GM10266 (cell line): ENCODE measurements around the gene ZNF232.
"Not testable (repeated sequence)": the region's sequence is repeated elsewhere in the genome, so short reads cannot be mapped to it uniquely, and the experiment has no call there.

Experiments
- DNase-seq: peaks from one replicate; pipeline ENCODE4 v3.0.0; 2012; ENCODE audit errors: extremely low spot score
- TF ChIP-seq, protein P1 (sequence below): IDR thresholded peaks from 2 replicates; pipeline ENCODE4 v1.5.1; 2012; ENCODE audit warnings: mild to moderate bottlenecking, low read depth; ENCODE audit not compliant: control insufficient read depth, insufficient read depth; ENCODE audit errors: missing control alignments

The ZNF232 gene

DNA sequence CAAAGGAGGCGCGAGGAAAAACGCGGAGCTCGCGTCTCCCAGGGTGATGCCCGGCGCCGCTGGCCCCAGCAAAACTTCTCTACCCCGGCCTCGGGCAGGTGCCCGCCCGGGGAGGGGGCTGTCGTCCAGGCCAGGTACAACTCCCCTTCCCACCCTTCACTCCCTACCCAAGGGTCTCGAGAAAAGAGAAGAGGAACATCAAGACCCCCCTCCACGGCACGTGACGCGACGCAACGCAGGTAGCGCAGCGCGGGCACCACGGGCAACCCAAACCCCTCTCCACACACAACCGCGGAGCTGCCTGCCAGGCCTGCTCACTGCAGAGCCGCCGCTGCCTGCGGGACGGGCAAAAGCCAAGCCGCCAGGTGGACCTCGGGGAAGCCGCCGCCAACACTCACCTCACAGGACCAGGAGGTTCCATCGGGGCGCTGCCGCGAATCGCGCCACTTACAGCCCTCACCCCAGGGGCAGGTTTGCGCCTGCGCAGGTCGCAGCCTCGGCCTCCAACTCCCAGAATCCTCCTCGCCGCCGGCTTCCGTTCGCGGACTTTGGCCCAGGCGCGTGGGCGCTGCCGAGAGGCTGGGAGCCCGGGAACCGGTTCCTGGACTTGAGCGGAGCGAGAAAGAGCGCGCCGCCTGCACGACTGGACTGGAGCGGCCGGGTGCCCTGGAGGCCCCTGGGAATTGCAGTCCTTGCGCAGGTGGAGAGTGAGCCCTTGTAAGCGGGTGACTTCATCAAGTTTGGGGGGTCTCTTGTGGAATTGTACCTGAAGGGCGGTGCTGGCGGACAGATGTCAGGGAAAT lies at the start of gene ZNF232:
TSS of gene ZNF232 (minus strand) at position 477 of the 803 bp plus-strand sequence. CDS start at position 421, 56 bp downstream.
- TF ChIP-seq, protein P1, sequence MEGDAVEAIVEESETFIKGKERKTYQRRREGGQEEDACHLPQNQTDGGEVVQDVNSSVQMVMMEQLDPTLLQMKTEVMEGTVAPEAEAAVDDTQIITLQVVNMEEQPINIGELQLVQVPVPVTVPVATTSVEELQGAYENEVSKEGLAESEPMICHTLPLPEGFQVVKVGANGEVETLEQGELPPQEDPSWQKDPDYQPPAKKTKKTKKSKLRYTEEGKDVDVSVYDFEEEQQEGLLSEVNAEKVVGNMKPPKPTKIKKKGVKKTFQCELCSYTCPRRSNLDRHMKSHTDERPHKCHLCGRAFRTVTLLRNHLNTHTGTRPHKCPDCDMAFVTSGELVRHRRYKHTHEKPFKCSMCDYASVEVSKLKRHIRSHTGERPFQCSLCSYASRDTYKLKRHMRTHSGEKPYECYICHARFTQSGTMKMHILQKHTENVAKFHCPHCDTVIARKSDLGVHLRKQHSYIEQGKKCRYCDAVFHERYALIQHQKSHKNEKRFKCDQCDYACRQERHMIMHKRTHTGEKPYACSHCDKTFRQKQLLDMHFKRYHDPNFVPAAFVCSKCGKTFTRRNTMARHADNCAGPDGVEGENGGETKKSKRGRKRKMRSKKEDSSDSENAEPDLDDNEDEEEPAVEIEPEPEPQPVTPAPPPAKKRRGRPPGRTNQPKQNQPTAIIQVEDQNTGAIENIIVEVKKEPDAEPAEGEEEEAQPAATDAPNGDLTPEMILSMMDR = no peak
- peak; percentile 97 for DNase-seq

DNA sequence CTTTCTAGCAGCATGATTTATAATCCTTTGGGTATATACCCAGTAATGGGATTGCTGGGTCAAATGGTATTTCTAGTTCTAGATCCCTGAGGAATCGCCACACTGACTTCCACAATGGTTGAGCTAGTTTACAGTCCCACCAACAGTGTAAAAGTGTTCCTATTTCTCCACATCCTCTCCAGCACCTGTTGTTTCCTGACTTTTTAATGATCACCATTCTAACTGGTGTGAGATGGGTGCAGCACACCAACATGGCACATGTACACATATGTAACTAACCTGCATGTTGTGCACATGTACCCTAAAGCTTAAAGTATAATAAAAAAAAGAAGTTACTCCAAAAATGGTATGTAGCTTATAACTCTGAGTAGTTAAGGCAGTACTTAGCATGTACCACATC lies 49.0 kb upstream of the ZNF232 start:
- not testable (repeated sequence) for DNase-seq

DNA sequence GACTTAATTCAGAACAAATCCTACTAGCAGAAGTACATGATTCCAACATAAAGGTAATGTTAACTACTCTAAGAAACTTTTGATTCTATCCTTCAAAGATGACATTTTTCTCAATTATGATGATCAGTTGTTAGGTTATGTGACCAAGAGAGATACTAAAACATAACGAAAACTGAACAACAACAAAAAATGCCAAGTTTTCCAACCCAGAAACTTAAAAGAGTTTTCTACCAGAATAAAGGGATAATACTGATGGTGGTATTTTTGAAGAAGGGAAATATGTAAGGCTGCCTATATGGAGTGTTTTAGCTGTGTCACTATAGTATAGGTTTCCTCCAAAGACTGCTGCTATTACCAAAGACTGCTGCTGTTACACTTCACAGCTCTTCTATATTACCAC lies 34.4 kb upstream of the ZNF232 start:
- DNase-seq = not testable (repeated sequence)

DNA sequence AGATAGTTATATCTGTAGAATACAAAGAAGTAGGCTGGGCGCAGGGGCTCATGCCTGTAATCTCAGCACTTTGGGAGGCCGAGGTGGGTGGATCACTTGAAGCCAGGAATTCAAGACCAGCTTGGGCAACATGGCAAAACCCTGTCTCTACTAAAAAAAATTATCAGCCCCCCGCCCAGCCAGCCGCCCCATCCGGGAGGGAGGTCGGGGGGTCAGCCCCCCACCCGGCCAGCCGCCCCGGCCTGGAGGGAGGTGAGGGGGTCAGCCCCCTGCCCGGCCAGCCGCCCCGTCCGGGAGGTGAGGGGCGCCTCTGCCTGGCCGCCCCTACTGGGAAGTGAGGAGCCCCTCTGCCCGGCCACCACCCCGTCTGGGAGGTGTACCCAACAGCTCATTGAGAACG lies 31.2 kb upstream of the ZNF232 start:
- DNase-seq = not testable (repeated sequence)

DNA sequence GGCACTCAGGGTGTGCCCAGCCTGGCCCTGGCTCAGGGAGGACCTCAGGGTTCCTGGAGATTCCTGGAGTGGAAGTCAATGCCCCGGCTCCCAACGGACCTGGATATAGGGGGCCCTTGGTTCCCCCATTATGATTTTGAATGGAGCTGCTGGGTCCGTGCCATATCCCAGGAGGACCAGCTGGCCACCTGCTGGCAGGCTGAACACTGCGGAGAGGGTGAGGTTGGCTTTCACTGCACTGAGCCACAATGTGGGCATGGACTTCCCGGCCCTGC lies 27.7 kb upstream of the ZNF232 start:
- no peak for DNase-seq
- TF ChIP-seq, protein P1 = no peak

DNA sequence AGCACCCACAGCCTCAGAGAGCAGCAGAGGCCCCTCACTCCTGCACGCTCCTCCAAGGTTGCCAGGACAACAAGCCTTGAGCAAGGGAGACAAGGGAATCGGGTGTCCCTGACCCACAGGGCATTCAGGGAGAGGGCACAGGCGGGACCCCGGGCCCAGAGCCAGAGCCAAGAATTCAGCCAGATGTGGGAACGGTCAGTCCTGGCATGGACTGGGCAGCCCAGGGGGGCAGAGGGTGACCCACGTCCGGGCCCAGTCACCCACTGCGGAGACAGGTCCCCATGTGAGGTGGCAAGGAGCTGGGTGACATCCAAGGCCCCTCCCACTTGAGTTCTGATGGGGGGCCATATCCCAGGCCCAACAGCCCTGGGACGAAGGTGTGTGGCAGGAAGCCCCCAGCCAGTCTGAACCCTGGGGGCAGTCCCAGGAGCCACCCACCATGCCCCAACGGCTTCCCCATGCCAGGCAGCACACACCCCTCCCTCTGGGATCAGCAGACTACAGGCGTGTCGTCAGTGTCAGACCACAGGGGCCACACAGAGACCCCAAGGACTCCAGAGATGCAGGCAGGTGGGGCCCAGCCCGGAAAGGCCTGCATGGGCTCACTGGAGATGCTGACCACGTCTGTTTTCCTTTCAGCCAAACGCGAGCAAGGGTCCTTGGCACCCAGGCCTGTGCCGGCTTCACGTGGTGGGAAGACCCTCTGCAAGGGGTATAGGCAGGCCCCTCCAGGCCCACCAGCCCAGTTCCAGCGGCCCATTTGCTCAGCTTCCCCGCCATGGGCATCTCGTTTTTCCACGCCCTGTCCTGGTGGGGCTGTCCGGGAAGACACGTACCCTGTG lies 27.2 kb upstream of the ZNF232 start:
- no peak for DNase-seq
- TF ChIP-seq, protein P1 = no peak

DNA sequence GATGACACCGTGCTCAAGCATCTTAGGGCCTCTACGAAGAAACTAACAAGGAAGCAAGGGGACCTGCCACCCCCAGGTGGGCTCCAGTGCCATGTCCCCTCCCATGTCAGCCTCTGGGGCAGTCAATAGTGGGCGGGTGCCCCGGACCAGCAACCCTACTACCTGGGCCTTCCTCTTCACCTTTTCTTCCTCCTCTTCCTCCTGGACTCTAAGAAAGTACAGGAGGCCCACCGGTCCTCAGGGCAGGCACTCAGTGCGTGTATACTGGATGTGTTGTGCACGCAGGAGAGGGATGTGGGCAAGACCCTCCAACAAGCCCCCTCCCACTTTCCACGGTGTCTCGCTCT lies 26.5 kb upstream of the ZNF232 start:
- DNase-seq = not testable (repeated sequence)

DNA sequence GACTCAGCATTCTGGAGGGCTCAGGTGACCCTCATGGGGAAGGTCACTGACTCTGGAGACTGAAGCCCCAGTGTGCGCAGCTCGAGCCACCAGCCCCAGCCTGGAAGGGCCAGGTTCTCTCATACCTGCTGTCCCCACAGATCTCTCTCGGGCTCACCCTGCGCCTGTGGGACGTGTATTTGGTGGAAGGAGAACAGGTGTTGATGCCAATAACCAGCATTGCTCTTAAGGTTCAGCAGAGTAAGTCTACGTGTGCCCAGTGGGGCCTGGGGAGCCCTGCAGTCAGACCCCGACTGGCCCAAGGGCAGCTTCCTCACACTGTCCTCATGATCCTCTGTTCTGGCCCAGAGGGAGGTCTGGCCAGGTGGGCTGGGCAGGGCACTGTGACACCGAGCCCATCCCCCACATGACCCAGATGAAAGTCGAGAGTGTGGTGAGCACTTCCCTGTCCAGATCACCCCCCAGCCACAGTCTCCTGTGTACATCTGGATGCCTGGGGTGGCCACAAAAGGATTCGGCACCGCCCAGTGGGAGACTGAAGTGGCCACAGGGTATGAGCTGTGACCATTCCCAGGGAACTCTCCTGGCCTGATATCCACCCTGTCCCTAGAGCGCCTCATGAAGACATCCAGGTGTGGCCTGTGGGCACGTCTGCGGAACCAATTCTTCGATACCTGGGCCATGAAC lies 26.0 kb upstream of the ZNF232 start:
- DNase-seq = not testable (repeated sequence)

DNA sequence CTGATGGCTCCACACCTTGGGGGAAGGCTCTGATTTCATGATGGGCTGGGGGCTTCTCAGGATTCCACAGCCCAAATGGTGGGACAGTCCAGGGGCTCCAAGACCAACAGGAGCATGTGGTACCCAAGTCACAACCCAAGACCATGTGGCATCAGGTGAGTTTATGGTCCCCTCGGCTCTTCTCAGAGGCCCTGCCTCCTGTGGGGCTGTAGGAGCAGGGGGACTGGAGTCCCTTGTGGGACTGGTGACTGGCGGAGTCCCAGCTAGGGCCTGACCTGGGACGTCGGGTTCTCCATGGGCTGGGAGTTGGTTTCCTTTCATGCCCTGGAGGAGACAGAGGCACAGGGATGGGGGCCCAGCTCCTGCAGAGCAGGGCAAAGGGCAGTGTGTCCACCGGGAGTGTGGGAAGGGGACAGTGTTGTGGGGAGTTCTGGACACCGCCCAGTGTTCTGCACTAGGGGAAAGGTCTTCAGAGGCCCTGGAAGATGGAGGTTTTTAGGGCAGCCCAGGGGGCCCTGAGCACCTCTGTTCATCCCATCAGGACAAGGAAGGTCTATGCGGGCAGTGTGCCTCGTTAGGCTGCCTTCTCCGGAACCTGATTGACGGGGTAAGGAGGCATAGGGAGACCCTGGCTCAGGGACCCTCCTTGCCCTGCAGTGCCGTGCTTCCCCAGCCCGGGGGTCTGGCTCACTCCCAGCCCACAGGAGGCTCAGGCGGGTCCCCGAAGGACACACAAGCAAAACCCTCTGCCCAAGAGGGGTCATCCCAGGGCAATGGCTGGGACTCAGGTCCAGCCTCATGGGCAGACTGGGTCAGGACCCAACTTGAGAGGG lies 25.1 kb upstream of the ZNF232 start:
- not testable (repeated sequence) for DNase-seq
